ENCODE measurements around the gene KHDC1L.
A peak's percentile ranks its signal among the peaks of the same experiment; 100 is the strongest.
"Not testable (repeated sequence)": the region's sequence is repeated elsewhere in the genome, so short reads cannot be mapped to it uniquely, and the experiment has no call there.

KHDC1L gene, protein sequence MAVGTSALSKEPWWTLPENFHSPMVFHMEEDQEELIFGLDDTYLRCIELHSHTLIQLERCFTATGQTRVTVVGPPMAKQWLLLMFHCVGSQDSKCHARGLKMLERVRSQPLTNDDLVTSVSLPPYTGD

DNA sequence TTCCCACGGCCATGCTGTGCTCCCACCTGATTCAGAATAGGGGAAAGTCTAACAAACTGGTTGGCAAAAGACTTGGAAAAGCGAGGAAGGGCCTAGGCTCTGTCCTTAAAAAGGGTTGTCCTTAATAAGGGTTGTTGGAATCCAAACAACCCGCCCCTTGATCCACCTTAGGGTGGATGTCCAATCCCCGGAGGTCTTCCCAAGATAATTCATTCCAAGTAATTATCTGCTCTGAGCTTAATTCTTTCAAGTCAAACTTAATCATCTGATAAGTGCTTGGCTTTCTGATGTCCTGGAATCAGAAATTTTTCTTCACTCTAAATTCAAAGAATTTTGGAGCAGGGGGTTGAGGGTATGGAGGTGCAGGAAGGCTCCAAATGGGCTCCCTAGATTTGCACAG, at the start of gene KHDC1L:
Gene KHDC1L, minus strand, starts transcription at position 101 of the 400 bp plus-strand sequence. Its CDS starts 88 bp downstream, at position 13.
- DNase-seq, result no peak

DNA sequence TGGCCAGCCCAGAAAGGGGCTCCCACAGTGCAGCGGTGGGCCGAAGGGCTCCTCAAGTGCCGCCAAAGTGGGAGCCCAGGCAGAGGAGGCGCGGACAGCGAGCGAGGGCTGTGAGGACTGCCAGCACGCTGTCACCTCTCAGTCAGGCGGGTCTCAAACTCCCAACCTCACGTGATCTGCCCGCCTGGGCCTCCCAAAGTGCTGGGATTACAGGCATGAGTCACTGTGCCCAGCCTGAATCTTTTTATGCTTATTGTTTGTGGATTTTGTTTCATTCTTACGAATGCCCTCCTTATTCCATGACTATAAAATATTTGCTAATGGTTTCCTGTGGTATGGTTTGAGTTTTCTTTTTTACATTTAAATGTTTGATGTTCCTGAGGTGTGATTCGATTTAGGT, 44.0 kb upstream of the KHDC1L start:
- not testable (repeated sequence) for DNase-seq

DNA sequence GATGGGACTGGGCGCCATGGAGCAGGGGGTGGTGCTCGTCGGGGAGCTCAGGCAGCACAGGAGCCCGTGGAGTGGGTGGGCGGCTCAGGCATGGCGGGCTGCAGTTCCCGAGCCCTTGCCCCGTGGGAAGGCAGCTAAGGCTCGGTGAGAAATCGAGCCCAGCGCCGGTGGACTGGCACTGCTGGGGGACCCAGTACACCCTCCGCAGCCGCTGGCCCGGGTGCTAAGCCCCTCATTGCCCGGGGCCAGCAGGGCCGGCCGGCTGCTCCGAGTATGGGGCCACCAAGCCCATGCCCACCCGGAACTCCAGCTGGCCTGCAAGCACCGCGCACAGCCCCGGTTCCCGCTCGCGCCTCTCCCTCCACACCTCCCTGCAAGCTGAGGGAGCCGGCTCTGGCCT, 43.6 kb upstream of the KHDC1L start:
- DNase-seq, result not testable (repeated sequence)

DNA sequence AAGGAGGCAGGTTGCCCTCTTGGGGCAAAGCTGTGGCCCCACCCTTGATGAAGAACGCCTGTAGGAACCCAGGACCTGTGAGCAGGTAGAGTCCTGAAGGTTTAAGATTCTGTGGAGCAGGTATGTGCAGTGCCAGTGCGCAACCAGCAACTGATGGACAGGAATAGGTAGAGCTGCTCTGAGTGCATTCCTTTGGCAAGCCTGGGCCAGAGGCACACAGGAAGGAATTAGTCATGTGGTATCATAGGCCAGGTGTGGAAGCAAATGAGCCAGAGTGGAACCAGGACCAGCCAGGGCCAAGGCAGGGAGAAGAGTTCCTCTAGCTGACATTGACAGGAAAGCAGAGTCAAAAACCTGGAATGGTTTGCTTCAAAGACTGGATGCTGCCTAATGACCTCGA, 39.1 kb upstream of the KHDC1L start:
- DNase-seq, result no peak

DNA sequence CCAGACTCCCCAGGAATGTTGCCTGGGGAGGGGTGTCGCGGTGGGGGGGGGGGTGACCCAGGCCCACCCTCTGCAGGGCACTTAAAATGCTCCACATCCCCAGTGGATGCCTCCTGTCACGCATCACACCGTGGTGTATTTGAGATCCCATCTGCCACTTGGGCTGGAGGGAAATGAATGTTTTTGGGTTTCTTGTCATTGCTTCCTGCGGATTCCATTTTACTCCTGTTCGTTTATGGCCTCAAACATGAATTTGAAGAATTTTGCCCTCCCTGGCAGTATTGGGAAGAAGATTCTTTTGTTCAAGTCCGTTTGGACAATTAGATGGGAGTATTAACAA, 38.2 kb upstream of the KHDC1L start:
- no peak for DNase-seq

DNA sequence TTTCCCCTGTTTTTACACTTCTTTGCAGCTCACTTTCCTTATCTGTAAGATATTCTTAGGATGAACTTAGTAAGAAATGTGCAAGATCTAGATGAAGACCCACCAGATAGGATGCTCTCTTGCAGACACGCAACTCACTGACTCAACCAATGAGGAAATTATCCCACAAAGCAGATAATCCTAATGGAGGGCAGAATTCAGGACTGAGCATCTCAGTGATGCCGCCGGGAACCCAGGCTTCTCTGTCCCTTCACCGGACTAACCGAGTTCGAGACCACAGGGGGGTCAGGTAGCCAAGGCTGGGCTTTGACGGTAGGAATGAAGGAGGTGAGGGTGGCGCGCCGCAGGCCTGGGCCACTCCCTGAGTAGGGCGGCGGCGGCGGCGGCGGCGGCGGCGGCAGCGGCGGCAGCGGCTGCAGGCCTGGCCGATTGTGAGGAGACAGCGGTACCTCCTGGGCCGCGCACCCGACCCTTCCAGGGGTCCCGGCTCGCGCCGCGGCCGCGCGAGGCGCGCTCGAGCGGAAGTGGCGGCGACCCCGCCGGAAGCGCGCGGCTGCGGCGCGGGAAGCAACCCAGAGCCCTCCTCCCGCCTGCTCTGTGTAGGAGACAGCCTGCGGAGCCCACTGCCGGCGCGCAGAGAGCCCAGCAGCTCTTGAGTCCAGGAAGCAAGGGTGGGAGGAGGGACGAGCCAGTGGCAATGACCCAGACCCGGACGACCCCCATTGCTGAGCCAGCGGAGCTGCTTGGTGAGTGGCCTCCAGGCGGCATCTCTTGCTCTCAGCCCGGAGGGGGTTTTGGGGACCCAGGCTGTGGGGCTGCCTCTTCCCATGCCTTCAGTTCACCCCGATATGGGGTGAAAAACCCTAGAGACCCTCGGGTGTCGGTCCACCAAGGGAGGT, 37.6 kb upstream of the KHDC1L start, which contains the start of gene KHDC1:
Gene KHDC1, minus strand, starts transcription at position 526 of the 899 bp plus-strand sequence. CDS start 20,679 bp downstream, outside the sequence.
- DNase-seq, result peak; percentile 53

DNA sequence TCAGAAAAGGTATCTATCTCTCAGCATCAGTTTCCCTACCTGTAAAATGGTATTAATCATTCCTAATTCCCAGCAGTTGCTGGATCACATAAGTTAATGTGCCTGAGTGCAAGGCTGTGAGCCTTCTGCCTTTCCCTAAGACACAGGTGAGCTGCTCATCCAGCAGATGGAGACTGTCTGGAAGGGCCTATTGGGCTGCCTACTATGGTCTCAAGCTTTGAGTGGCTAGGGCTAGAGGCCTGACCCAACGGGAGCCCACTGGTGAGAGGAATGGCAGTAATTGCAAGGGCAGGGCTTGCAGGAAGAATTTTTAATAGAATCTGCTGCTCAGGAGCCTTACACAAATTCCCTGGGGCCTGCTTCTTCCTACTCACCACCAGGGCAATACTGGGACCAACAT, 33.4 kb upstream of the KHDC1L start:
- no peak for DNase-seq

DNA sequence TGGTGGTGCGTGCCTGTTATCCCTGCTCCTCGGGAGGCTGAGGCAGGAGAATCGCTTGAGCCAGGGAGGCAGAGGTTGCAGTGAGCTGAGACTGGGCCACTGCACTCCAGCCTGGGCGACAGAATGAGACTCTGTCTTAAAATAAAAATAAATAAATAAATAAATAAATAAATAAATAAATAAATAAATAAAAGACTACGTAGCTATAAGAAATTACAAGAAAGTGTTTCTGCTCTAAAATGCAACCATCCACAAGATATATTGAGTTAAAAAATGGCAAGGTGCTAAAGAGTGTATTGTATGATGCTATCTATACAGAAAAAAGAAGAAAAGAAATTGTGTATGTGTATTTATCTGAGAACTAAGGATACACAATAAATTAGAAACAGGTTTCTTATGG, 29.0 kb upstream of the KHDC1L start:
- DNase-seq, result not testable (repeated sequence)

DNA sequence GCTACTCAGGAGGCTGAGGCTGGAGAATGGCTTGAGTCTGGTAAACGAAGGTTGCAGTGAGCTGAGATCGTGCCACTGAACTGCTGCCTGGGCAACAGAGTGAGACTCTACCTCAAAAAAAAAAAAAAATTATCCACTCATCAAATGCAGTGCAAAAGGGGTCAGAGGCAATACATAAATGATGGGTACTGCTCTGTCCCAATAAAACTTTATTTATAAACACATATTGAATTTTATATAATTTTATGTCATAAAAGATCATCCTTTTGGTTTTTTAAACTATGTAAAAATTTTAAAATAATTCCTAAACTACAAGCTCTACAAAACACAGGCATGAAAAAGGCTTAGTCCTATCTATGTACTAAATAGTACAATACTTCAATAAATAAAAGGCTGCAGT, 27.4 kb upstream of the KHDC1L start:
- DNase-seq, result no peak

DNA sequence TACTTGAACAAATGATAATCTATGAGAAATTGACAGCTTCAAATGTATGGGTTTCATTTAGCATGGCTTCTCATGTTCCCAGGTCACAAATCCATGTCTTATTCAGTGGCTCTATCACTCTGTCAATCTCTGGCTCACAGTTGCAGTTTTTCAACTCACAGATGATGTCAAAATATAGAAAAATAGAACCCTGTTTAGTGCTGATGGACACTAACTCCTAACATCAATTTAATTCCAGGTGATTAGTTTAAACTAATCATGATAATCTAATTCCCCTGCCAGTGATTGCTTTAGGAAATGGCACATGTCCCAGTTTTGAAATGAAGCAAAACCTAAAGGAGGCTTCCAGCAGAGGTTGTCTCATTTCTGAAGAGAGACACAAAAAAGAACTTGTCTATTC, 24.7 kb upstream of the KHDC1L start:
- no peak for DNase-seq

DNA sequence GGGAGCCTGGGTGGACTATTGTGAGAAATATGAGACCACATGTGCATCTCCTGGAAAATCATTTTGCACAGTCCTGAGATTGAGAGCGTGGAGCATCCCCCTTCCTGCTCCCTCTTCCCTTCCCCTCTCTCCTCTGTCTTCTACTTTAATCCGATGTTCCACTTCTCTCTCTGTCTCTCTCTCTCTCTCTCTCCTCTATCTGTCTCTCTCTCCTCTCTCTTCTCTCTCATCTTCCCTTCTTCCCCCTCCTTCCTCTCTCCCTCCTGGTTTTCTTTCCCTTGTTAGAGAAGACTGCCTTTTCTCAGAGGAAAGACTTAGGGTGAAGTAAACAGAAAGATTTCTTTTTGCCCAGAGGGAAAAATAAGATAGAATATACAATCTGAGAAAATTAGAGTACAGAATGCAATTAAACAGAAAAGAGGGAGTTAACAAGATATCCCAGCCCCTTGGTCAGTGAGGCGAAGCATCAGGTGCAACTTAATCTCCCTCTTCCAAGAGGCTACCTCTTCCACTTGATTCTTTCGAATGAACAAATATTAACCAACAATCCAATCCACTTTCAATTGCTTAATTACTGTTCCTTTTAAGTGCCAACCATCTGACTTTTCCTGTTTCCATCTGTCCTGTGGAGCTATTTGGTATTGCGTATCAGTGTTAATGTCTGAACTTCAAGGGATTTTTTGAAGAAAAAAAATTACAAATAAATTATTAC, 23.1 kb upstream of the KHDC1L start:
- DNase-seq, result peak; percentile 25

DNA sequence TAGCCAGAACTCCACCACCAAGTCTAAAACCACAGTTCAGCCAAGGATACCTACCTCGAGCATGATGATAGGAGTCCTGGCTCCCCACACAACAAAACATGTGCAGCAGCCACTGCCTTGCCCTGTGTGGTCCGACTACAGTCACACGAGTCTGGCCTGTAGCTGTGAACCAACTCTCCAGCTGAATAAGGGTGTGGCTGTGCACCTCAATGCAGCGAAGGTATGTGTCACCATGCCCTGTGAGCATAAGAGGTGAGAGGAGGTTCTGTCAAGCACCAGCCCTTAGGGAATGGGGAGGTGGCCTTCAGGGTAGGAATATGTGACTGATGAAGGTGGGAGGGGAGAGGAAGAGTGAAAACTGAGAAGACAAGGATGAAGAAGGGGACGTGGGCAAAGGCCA, 16.7 kb upstream of the KHDC1L start:
- DNase-seq, result no peak

DNA sequence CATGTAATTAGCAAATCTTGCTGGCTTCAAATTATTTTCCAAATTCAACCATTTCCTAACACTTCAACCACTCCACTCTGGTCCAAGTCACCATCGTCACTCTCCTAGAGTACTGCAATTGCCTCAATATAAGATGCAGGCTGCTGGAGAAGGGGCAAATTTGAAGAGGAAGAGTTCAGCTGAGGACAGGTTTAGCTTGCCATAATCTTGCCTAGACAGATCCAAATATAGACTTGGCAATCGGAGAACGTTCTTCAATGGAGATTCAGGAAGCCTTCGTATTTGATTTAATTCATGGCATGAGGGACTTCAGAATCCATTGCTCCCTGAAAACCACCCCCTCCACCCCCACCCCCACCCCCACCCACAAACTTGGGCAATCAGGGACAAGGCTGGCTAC, 15.4 kb upstream of the KHDC1L start:
- DNase-seq, result no peak

DNA sequence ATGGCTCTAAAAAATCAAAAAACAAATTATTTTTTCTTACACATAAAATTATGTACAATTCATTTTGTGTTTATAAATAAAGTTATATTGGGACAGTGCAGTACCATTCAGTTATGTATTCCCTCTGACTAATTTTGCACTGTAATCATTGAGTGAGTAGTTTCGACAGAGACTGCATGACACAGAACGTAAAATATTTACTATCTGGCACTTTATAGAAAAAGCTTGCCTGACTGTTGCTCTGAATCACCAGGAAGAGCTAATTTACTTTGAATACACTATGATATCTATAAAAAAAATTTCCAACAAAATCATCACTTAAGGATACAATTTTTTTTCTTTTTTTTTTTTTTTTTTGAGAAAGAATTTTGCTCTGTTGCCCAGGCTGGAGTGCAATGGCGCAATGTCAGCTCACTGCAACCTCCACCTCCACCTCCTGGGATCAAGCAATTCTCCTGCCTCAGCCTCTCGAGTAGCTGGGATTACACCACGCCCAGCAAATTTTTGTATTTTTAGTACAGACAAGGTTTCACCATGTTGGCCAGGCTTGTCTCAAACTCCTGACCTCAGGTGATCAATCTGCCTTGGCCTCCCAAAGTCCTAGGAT, 11.0 kb upstream of the KHDC1L start:
- DNase-seq, result no peak

DNA sequence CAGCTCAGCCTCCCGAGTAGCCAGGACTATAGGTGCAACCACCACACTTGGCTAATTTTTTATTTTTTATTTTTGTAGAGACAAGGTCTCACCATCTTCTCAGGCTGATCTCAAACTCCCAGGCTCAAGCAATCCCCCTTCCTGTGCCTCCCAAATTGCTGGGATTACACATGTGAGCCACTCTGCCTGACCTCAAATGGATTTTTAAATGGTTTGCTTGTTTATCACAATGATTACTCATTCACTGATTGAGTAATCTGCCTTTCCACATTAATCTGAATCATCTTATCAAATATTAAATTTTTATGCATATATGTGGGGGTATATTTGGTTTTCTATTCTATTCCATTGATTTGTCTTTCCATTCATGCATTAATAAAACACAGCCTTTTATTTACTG, 9.4 kb upstream of the KHDC1L start:
- no peak for DNase-seq

DNA sequence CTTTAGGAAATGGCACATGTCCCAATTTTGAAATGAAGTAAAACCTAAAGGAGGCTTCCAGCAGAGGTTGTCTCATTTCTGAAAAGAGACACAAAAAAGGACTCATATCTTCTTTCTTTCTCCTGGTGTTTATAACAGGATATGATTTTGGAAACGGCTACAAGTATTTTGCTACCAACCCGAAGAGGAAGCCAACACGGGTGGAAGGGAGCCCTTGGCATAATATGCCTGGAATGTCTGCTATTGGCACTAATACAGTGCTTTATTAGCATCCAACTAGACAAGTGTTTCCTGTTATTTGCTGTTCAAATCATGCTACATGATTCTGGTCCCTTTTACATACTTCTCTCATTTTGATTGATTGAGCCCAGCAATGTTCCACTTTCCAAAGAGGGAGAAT, 8.7 kb upstream of the KHDC1L start:
- not testable (repeated sequence) for DNase-seq

DNA sequence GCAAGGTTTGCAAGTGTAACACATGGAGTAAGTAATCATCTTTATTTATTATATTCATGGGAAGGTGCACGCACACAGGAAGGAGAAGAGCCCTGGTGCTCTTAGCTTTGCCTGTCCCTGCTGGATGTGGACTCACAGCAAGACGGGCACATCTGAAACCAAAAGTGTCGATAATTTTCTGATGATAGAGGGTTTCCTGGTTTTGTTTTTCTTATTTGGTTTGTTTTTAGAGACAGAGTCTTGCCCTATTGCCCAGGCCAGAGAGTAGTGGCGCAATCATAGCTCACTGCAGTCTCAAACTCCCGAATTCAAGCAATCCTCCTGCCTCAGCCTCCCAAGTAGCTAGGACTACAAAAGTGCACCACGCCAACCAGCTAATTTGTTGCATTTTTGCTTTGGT, 7.8 kb upstream of the KHDC1L start:
- no peak for DNase-seq

DNA sequence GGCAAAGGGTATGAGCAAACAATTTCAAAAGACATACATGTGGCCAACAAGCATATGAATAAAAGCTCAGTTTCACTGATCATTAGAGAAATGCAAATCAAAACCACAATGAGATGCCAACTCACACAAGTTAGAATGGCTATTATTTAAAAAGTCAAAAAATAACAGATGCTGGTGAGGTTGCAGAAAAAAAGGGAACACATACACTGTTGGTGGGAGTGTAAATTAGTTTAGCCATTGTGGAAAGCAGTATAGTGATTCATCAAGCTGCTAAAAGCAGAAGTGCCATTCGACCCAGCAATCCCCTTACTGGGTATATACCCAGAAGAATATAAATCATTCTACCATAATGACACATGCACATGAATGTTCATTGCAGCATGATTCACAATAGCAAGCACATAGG, 6.7 kb upstream of the KHDC1L start:
- DNase-seq, result no peak

DNA sequence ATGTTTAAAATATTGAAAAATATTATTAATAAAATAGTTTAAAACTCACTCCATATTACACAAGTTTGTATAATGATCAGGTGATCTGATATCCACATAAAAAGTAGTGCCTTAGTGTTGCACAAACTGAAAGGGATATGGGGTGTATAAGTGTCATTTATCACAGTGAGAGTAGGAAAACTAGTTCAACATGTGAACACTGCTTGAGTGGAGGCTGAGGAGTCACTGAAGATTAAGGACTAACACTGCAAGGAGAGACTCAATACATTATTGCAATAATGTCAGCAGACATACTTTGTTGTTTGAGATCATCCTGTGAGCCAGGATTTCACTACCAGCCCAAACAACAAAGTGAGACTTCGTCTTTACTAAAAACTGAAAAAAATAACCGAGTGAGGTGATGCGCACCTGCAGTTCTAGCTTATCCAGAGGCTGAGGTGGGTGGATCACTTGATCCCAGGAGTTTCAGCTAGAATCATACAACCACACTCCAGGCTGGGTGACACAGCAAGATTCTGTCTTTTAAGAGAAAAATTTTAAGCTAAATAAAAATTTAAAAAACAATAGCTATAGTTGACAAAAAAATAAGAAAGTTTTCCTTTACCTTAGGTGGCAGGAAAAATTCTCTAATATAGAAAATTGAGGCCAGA, 2.4 kb upstream of the KHDC1L start:
- DNase-seq, result no peak

DNA sequence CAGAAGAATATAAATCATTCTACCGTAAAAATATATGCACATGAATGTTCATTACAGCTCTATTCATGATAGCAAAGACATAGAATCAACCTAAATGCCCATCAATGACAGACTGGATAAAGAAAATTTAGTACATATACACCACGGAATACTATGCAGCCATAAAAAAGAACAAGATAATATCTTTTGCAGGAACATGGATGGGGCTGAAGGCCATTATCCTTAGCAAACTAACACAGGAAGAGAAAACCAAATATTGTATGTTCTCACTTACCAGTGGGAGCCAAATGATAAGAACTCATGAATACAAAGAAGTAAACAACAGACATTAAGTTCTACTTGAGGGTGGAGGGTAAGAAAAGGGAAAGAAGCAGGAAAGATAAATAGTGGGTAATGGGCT, 8.4 kb downstream of the KHDC1L start:
- no peak for DNase-seq

DNA sequence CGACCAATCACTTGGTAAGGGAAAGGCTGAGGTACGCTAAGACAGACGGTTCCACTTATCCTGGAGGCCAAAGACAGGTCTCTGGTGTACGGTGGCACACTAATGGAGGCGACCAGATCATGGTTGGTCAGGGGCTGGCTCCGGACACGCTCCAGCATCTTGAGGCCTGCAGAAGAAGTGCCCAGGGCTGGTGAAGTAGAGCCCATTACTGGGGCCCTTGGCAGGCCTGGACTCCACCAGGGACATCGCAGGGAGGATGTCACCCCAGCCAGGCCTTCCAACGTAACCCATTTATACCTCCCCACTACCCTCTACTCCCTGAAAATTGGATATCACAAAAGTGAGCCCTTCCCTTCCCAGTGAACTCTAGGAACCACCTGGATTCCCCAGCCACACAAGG, 16.2 kb downstream of the KHDC1L start:
- no peak for DNase-seq

DNA sequence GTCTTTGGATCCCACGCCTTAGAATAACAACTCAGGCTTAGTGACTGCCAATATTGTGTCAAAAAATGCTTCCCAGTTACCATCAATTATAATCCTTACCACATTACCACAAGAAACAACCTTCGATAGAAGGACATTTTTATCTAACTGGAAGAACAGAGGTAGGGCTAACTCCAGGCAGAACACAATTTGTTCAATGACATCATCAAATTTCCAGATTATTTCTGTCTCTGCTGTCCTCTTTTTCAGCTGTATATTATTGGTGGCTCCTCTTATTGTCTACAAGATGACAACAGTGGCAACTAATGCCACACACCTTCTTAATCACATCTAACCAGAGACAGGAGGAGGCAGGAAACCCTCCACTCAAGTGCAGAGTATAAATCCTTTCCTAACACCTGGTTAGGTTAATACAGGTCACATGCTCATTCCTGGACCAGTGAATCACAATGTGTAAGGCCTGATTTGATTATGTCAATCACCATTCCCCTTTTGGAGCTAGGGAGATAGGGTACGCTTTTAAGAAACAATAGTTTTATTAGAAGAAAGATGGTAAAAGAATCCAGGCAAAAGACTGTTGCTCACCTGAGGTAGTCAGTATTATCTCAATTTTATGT, 18.0 kb downstream of the KHDC1L start:
- no peak for DNase-seq

DNA sequence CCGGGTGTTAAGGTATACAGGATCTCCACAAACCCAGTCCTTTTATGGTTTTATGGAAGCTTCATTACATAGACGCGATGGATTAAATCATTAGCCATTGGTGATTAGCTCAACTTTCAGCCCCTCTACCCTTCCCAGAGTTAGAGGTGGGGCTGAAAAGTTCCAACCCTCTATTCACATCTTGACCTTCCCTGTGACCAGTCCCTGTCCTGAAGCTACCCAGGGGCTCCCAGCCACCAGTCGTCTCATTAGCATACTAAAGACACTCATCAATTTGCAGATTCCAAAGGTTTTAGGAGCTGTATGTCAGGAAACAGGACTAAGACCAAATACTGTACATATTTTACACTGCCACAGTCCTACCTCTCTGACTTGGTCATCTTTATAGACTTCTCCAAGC, 21.0 kb downstream of the KHDC1L start:
- DNase-seq, result no peak
